ENCODE measurements around the gene MVP. TPM values are rescaled to one million over a fixed set of nuclear protein-coding genes. Genes with fewer than 3 reads are reported as not detected.
"Not testable (repeated sequence)": the region's sequence is repeated elsewhere in the genome, so short reads cannot be mapped to it uniquely, and the experiment has no call there.

The MVP gene
- total RNA-seq, 2 experiments from 2014 or later: 122 to 125 TPM

- ChIA-PET POLR2A (interaction anchor here (0.6 to 6.9 kb wide), 24 partner anchors 9 to 227 kb away, joined by 3 to 89 read pairs (median 6); partner anchors contain the start of genes C16orf54, HIRIP3, INO80E and MAZ), CTCF (interaction anchor here (0.6 to 5.3 kb wide), 25 partner anchors 13 to 253 kb away, joined by 3 to 64 read pairs (median 6); partner anchors contain the start of genes C16orf54, INO80E, MAZ and MVP)
- Mint-ChIP-seq H3K9me3 (ENCODE audit: insufficient read depth) (no peaks in the 10 kb centered on the region), H3K4me3 (peak overlapping the region; percentile 100), H3K27ac (peak overlapping the region; percentile 96), H3K36me3 (ENCODE audit: low read depth) (peaks cover 38% of the 10 kb centered on the region), H3K4me1 (ENCODE audit: low read depth) (peaks cover 45% of the 10 kb centered on the region), H3K27me3 (ENCODE audit: low read depth) (no peaks in the 10 kb centered on the region)
- DNase-seq (no peak), ATAC-seq (no peak)
These were observed 30.5 kb upstream of the MVP start for GRCh38 chr16:29789775-29790182.

GRCh38 chr16:29790183-29790948 is 29.9 kb upstream of the MVP start, which contains the start of gene KIF22:
Gene KIF22, plus strand, starts transcription at chr16:29790751. Its CDS starts 9 bp downstream, at chr16:29790760.
- peak; percentile 97 for ATAC-seq
- Mint-ChIP-seq H3K27me3 (ENCODE audit: low read depth) (no peaks in the 10 kb centered on the region), H3K27ac (peak within 1 kb of the TSS; percentile 96), H3K36me3 (ENCODE audit: low read depth) (peaks cover 43% of the 10 kb centered on the region), H3K4me3 (peak within 1 kb of the TSS; percentile 100), H3K4me1 (ENCODE audit: low read depth) (peaks cover 44% of the 10 kb centered on the region), H3K9me3 (ENCODE audit: insufficient read depth) (no peaks in the 10 kb centered on the region)
- DNase-seq: peak; percentile 100
- ChIA-PET CTCF (interaction anchor here (0.6 to 5.3 kb wide), 25 partner anchors 13 to 252 kb away, joined by 3 to 64 read pairs (median 6); partner anchors contain the start of genes C16orf54, INO80E, MAZ and MVP), POLR2A (interaction anchor here (0.7 to 6.9 kb wide), 23 partner anchors 9 to 227 kb away, joined by 3 to 89 read pairs (median 6); partner anchors contain the start of genes C16orf54, HIRIP3, INO80E and MAZ)

- peak overlapping the region; percentile 96 for H3K27ac Mint-ChIP-seq
- ATAC-seq (no peak), DNase-seq (peak; percentile 34)
- H3K27me3 Mint-ChIP-seq (ENCODE audit: low read depth): no peaks in the 10 kb centered on the region
- no peaks in the 10 kb centered on the region for H3K9me3 Mint-ChIP-seq (ENCODE audit: insufficient read depth)
- ChIA-PET CTCF (interaction anchor here (0.9 to 5.3 kb wide), 18 partner anchors 13 to 206 kb away, joined by 3 to 64 read pairs (median 8); partner anchors contain the start of genes C16orf54, INO80E, MAZ and PAGR1), POLR2A (interaction anchor here (0.5 to 6.9 kb wide), 17 partner anchors 8 to 226 kb away, joined by 3 to 89 read pairs (median 7); partner anchors contain the start of genes C16orf54, HIRIP3, INO80E and MAZ)
- H3K4me3 Mint-ChIP-seq: peak overlapping the region; percentile 100
- H3K4me1 Mint-ChIP-seq (ENCODE audit: low read depth): peaks cover 41% of the 10 kb centered on the region
- peaks cover 50% of the 10 kb centered on the region for H3K36me3 Mint-ChIP-seq (ENCODE audit: low read depth)
These were observed 29.1 kb upstream of the MVP start for GRCh38 chr16:29790949-29791844.

- Mint-ChIP-seq H3K27ac (peak overlapping the region; percentile 96), H3K4me1 (ENCODE audit: low read depth) (peaks cover 41% of the 10 kb centered on the region), H3K4me3 (peak overlapping the region; percentile 100), H3K9me3 (ENCODE audit: insufficient read depth) (no peaks in the 10 kb centered on the region), H3K36me3 (ENCODE audit: low read depth) (peaks cover 59% of the 10 kb centered on the region), H3K27me3 (ENCODE audit: low read depth) (no peaks in the 10 kb centered on the region)
- ATAC-seq (no peak), DNase-seq (no peak)
- POLR2A ChIA-PET: interaction anchor here (0.5 to 6.9 kb wide), 5 partner anchors 10 to 100 kb away, joined by 3 to 89 read pairs (median 27); partner anchors contain the start of genes C16orf54 and MAZ
- CTCF ChIA-PET: interaction anchor here (0.9 to 5.3 kb wide), 5 partner anchors 7 to 91 kb away, joined by 3 to 64 read pairs (median 36); partner anchors contain the start of gene PAGR1
These were observed 28.1 kb upstream of the MVP start for GRCh38 chr16:29791845-29792807.

- not testable (repeated sequence) for DNase-seq; ATAC-seq; H3K9me3 Mint-ChIP-seq (ENCODE audit: insufficient read depth); H3K27me3 Mint-ChIP-seq (ENCODE audit: low read depth)
- Mint-ChIP-seq H3K4me1 (ENCODE audit: low read depth) (peaks cover 41% of the 10 kb centered on the region), H3K27ac (peak overlapping the region; percentile 65), H3K4me3 (peak overlapping the region; percentile 100), H3K36me3 (ENCODE audit: low read depth) (peaks cover 68% of the 10 kb centered on the region)
- ChIA-PET POLR2A (interaction anchor here (1.0 to 6.9 kb wide), 3 partner anchors 9 to 48 kb away, joined by 3 to 89 read pairs (median 57); partner anchors contain the start of gene MAZ), CTCF (interaction anchor here (2.0 to 5.3 kb wide), 3 partner anchors 8 to 92 kb away, joined by 9 to 64 read pairs (median 36); no protein-coding TSS in a partner anchor)
These were observed 27.1 kb upstream of the MVP start for GRCh38 chr16:29793153-29793552.

GRCh38 chr16:29794231-29794710 is 26.0 kb upstream of the MVP start:
- ChIA-PET POLR2A (interaction anchor here (1.0 to 6.9 kb wide), 3 partner anchors 8 to 49 kb away, joined by 3 to 89 read pairs (median 57); partner anchors contain the start of gene MAZ), CTCF (interaction anchor here (1.1 to 2.2 kb wide), 5 partner anchors 9 to 54 kb away, joined by 3 to 9 read pairs (median 7); partner anchors contain the start of gene PAGR1)
- DNase-seq (no peak), ATAC-seq (no peak)
- Mint-ChIP-seq H3K9me3 (ENCODE audit: insufficient read depth) (no peaks in the 10 kb centered on the region), H3K36me3 (ENCODE audit: low read depth) (peaks cover 77% of the 10 kb centered on the region), H3K27me3 (ENCODE audit: low read depth) (no peaks in the 10 kb centered on the region), H3K4me1 (ENCODE audit: low read depth) (peaks cover 41% of the 10 kb centered on the region), H3K4me3 (no peak overlapping the region), H3K27ac (no peak overlapping the region)

GRCh38 chr16:29802416-29802935 is 17.8 kb upstream of the MVP start:
- Mint-ChIP-seq H3K4me1 (ENCODE audit: low read depth) (peaks cover 27% of the 10 kb centered on the region), H3K9me3 (ENCODE audit: insufficient read depth) (no peaks in the 10 kb centered on the region), H3K27me3 (ENCODE audit: low read depth) (no peaks in the 10 kb centered on the region), H3K4me3 (no peak overlapping the region), H3K36me3 (ENCODE audit: low read depth) (peaks cover 63% of the 10 kb centered on the region), H3K27ac (peak overlapping the region; percentile 60)
- CTCF ChIA-PET: interaction anchor here (1.5 to 3.1 kb wide), 5 partner anchors 11 to 102 kb away, joined by 4 to 36 read pairs (median 9); partner anchors contain the start of genes KIF22 and PAGR1
- DNase-seq (no peak), ATAC-seq (no peak)
- POLR2A ChIA-PET: interaction anchor here (0.5 to 5.4 kb wide), 2 partner anchors 10 to 22 kb away, joined by 4 to 89 read pairs; partner anchors contain the start of gene KIF22

- ChIA-PET POLR2A (interaction anchor here (0.6 to 5.4 kb wide), 9 partner anchors 11 to 127 kb away, joined by 3 to 89 read pairs (median 5); partner anchors contain the start of genes KIF22 and PAGR1), CTCF (interaction anchor here (1.2 to 3.1 kb wide), 9 partner anchors 9 to 228 kb away, joined by 3 to 36 read pairs (median 9); partner anchors contain the start of genes KIF22 and PAGR1)
- H3K4me1 Mint-ChIP-seq (ENCODE audit: low read depth): peaks cover 37% of the 10 kb centered on the region
- peaks cover 64% of the 10 kb centered on the region for H3K36me3 Mint-ChIP-seq (ENCODE audit: low read depth)
- peak overlapping the region; percentile 89 for H3K4me3 Mint-ChIP-seq
- H3K27ac Mint-ChIP-seq: peak overlapping the region; percentile 93
- no peak for DNase-seq
- H3K9me3 Mint-ChIP-seq (ENCODE audit: insufficient read depth): no peaks in the 10 kb centered on the region
- ATAC-seq: no peak
- H3K27me3 Mint-ChIP-seq (ENCODE audit: low read depth): no peaks in the 10 kb centered on the region
These were observed 16.2 kb upstream of the MVP start for GRCh38 chr16:29804020-29804419.

- CTCF ChIA-PET: interaction anchor here (0.6 to 3.1 kb wide), 10 partner anchors 10 to 228 kb away, joined by 3 to 36 read pairs (median 8); partner anchors contain the start of genes KIF22 and PAGR1
- Mint-ChIP-seq H3K27ac (peak overlapping the region; percentile 93), H3K4me1 (ENCODE audit: low read depth) (peaks cover 40% of the 10 kb centered on the region), H3K4me3 (peak overlapping the region; percentile 89), H3K27me3 (ENCODE audit: low read depth) (no peaks in the 10 kb centered on the region), H3K36me3 (ENCODE audit: low read depth) (peaks cover 63% of the 10 kb centered on the region), H3K9me3 (ENCODE audit: insufficient read depth) (no peaks in the 10 kb centered on the region)
- ATAC-seq (no peak), DNase-seq (no peak)
- POLR2A ChIA-PET: interaction anchor here (0.6 to 5.4 kb wide), 8 partner anchors 12 to 128 kb away, joined by 3 to 89 read pairs (median 6); partner anchors contain the start of genes KIF22 and PAGR1
These were observed 15.6 kb upstream of the MVP start for GRCh38 chr16:29804455-29805231.

Data from activated CD8-positive, alpha-beta T cell treated with anti-CD3 and anti-CD28 coated beads, Interleukin-2, amount 10 ng/mL, durations not matched to agents 7 days and 5 days (primary cell).